Duodenal mucosa (tissue), 2 donors: ENCODE measurements around the gene MTCP1.

Experiments used
- H3K27ac ChIP-seq: one replicate; pipeline ENCODE4 v1.7.0; 2013; ENCODE audit warnings: low read depth, low read length
- H3K27me3 ChIP-seq, 2 donors: one replicate each; pipeline ENCODE4 v1.7.0; 2013; ENCODE audit warnings: low read length in 2 of 2, control low read depth in 1 of 2; ENCODE audit not compliant: insufficient read depth in 2 of 2, control insufficient read depth in 1 of 2
- H3K36me3 ChIP-seq, 2 donors: one replicate each; pipeline ENCODE4 v1.7.0; 2013; ENCODE audit warnings: low read length in 2 of 2, control low read depth in 1 of 2; ENCODE audit not compliant: insufficient read depth in 2 of 2, control insufficient read depth in 1 of 2
- H3K4me1 ChIP-seq, 2 donors: one replicate each; pipeline ENCODE4 v1.7.0; 2013; ENCODE audit warnings: low read length in 2 of 2, control low read depth in 1 of 2; ENCODE audit not compliant: insufficient read depth in 2 of 2, control insufficient read depth in 1 of 2
- H3K4me3 ChIP-seq, 2 donors: one replicate each; pipeline ENCODE4 v1.7.0; 2013; ENCODE audit warnings: low read length in 2 of 2, low read depth in 1 of 2
- H3K9ac ChIP-seq, 2 donors: one replicate each; pipeline ENCODE4 v1.7.0; 2013; ENCODE audit warnings: low read length in 2 of 2, low read depth in 1 of 2
- H3K9me3 ChIP-seq, 2 donors: one replicate each; pipeline ENCODE4 v1.7.0; 2013; ENCODE audit warnings: low read length in 2 of 2, control low read depth in 1 of 2; ENCODE audit not compliant: control insufficient read depth in 1 of 2

The MTCP1 gene

GRCh38 chrX:155070975-155071693 is at the start of gene MTCP1, which contains the start of the genes BRCC3 and CMC4:
Gene MTCP1 (minus strand): TSS chrX:155071136. CDS start chrX:155066010, 5,126 bp downstream.
Gene BRCC3 (plus strand): TSS chrX:155071508. CDS start chrX:155071528, 20 bp downstream.
Gene CMC4 (minus strand): TSS chrX:155071136. CDS start chrX:155064023, 7,113 bp downstream.
- H3K27ac ChIP-seq = peak within 1 kb of the TSS; percentile 70
- peak within 1 kb of the TSS; percentile 72 to 78 for H3K9ac ChIP-seq
- H3K9me3 ChIP-seq = no peaks in the 10 kb centered on the region
- H3K27me3 ChIP-seq = no peaks in the 10 kb centered on the region
- H3K4me1 ChIP-seq = peaks cover 4 to 15% of the 10 kb centered on the region in 2 donors
- H3K4me3 ChIP-seq = peak within 1 kb of the TSS; percentile 84 to 85
- H3K36me3 ChIP-seq = peaks cover 0 to 10% of the 10 kb centered on the region in 2 donors

GRCh38 chrX:155115174-155115819 is 44.4 kb upstream of the MTCP1 start:
- Histone ChIP-seq H3K4me3 (no peak overlapping the region), H3K9me3 (no peaks in the 10 kb centered on the region), H3K9ac (no peak overlapping the region), H3K27me3 (no peaks in the 10 kb centered on the region), H3K4me1 (no peaks in the 10 kb centered on the region), H3K27ac (no peak overlapping the region), H3K36me3 (peaks cover 7 to 20% of the 10 kb centered on the region in 2 donors)

GRCh38 chrX:155113097-155113496 is 42.2 kb upstream of the MTCP1 start:
- Histone ChIP-seq H3K36me3 (peaks cover 6 to 10% of the 10 kb centered on the region in 2 donors), H3K4me3 (no peak overlapping the region)

GRCh38 chrX:155112171-155112570 is 41.2 kb upstream of the MTCP1 start:
- Histone ChIP-seq H3K27ac (no peak overlapping the region), H3K27me3 (no peaks in the 10 kb centered on the region), H3K4me3 (no peak overlapping the region), H3K36me3 (peaks cover 3 to 9% of the 10 kb centered on the region in 2 donors), H3K9ac (no peak overlapping the region), H3K4me1 (no peaks in the 10 kb centered on the region), H3K9me3 (no peaks in the 10 kb centered on the region)

More at GRCh38 chrX:155113097-155113496, 42.2 kb upstream of the MTCP1 start:
- H3K9me3 ChIP-seq = no peaks in the 10 kb centered on the region
- H3K27me3 ChIP-seq = no peaks in the 10 kb centered on the region
- H3K9ac ChIP-seq = no peak overlapping the region
- no peaks in the 10 kb centered on the region for H3K4me1 ChIP-seq
- no peak overlapping the region for H3K27ac ChIP-seq

GRCh38 chrX:155108427-155108826 is 37.5 kb upstream of the MTCP1 start:
- H3K9ac ChIP-seq = no peak overlapping the region
- peaks cover 3 to 4% of the 10 kb centered on the region in 2 donors for H3K36me3 ChIP-seq
- no peaks in the 10 kb centered on the region for H3K27me3 ChIP-seq
- H3K4me3 ChIP-seq = no peak overlapping the region
- no peaks in the 10 kb centered on the region for H3K4me1 ChIP-seq
- H3K27ac ChIP-seq = no peak overlapping the region
- no peaks in the 10 kb centered on the region for H3K9me3 ChIP-seq

GRCh38 chrX:155105919-155106318 is 35.0 kb upstream of the MTCP1 start:
- Histone ChIP-seq H3K9ac (no peak overlapping the region), H3K4me1 (no peaks in the 10 kb centered on the region), H3K27ac (no peak overlapping the region), H3K27me3 (no peaks in the 10 kb centered on the region), H3K36me3 (peaks cover 0 to 3% of the 10 kb centered on the region in 2 donors), H3K4me3 (no peak overlapping the region), H3K9me3 (no peaks in the 10 kb centered on the region)

GRCh38 chrX:155094468-155095061 is 23.6 kb upstream of the MTCP1 start:
- Histone ChIP-seq H3K4me3 (no peak overlapping the region), H3K27ac (no peak overlapping the region), H3K27me3 (no peaks in the 10 kb centered on the region), H3K4me1 (no peaks in the 10 kb centered on the region), H3K9ac (no peak overlapping the region), H3K36me3 (peaks cover 0 to 13% of the 10 kb centered on the region in 2 donors), H3K9me3 (no peaks in the 10 kb centered on the region)

GRCh38 chrX:155086961-155087735 is 16.2 kb upstream of the MTCP1 start:
- Histone ChIP-seq H3K9ac (no peak overlapping the region), H3K9me3 (no peaks in the 10 kb centered on the region), H3K4me3 (no peak overlapping the region), H3K4me1 (no peaks in the 10 kb centered on the region), H3K27ac (no peak overlapping the region), H3K27me3 (no peaks in the 10 kb centered on the region), H3K36me3 (peaks cover 4 to 27% of the 10 kb centered on the region in 2 donors)

GRCh38 chrX:155086202-155086840 is 15.4 kb upstream of the MTCP1 start:
- Histone ChIP-seq H3K27me3 (no peaks in the 10 kb centered on the region), H3K9me3 (no peaks in the 10 kb centered on the region), H3K9ac (no peak overlapping the region), H3K4me1 (no peaks in the 10 kb centered on the region), H3K27ac (no peak overlapping the region), H3K36me3 (peaks cover 4 to 27% of the 10 kb centered on the region in 2 donors), H3K4me3 (no peak overlapping the region)
